Hepatocyte (in vitro differentiated cells): Measurements from ENCODE around the gene SUMF1. TPM values are rescaled to one million over a fixed set of nuclear protein-coding genes. Genes with fewer than 3 reads are reported as not detected.

Experiments used
- DNase-seq: peaks from one replicate; pipeline ENCODE4 v3.0.0-alpha.2; 2016; ENCODE audit warnings: low spot score
- H2AFZ ChIP-seq: fragments of 200-600 bp; sonication (generic); 2 replicates; pipeline ENCODE4 v1.6.0; 2016; ENCODE audit warnings: antibody characterized with exemption, mild to moderate bottlenecking
- H3K27ac ChIP-seq: fragments of 200-600 bp; sonication (generic); 2 replicates; pipeline ENCODE4 v1.5.1; 2016; ENCODE audit warnings: mild to moderate bottlenecking
- H3K27me3 ChIP-seq: fragments of 200-600 bp; sonication (generic); 2 replicates; pipeline ENCODE4 v1.6.1; 2016
- H3K36me3 ChIP-seq: fragments of 200-600 bp; sonication (generic); replicated peaks from 2 replicates; pipeline ENCODE4 v1.5.1; 2016; ENCODE audit warnings: low read depth; ENCODE audit not compliant: insufficient read depth
- H3K4me1 ChIP-seq: fragments of 200-600 bp; sonication (generic); 2 replicates; pipeline ENCODE4 v1.5.1; 2016; ENCODE audit warnings: mild to moderate bottlenecking, moderate library complexity; ENCODE audit not compliant: insufficient read depth
- H3K4me2 ChIP-seq: fragments of 200-600 bp; sonication (generic); 2 replicates; pipeline ENCODE4 v1.6.0; 2016
- H3K4me3 ChIP-seq: fragments of 200-600 bp; sonication (generic); 2 replicates; pipeline ENCODE4 v1.5.1; 2016; ENCODE audit warnings: mild to moderate bottlenecking
- H3K79me2 ChIP-seq: fragments of 200-600 bp; sonication (generic); 2 replicates; pipeline ENCODE4 v1.6.0; 2017; ENCODE audit warnings: mild to moderate bottlenecking
- H3K9me2 ChIP-seq: fragments of 200-600 bp; sonication (generic); replicated peaks from 2 replicates; pipeline ENCODE4 v1.6.0; 2017; ENCODE audit warnings: mild to moderate bottlenecking; ENCODE audit not compliant: insufficient read depth
- H3K9me3 ChIP-seq: fragments of 200-600 bp; sonication (generic); 2 replicates; pipeline ENCODE4 v1.5.1; 2016; ENCODE audit warnings: low read depth, mild to moderate bottlenecking
- H4K20me1 ChIP-seq: fragments of 200-600 bp; sonication (generic); 2 replicates; pipeline ENCODE4 v1.6.0; 2016; ENCODE audit warnings: mild to moderate bottlenecking; ENCODE audit not compliant: insufficient read depth, poor library complexity, severe bottlenecking
- CTCF ChIP-seq: fragments of 200-600 bp; sonication (generic); IDR thresholded peaks from 2 replicates; pipeline ENCODE4 v1.5.1; 2016; ENCODE audit warnings: antibody characterized with exemption, mild to moderate bottlenecking; ENCODE audit not compliant: poor library complexity
- EZH2 ChIP-seq: fragments of 200-600 bp; sonication (generic); IDR thresholded peaks from 2 replicates; pipeline ENCODE4 v1.6.1; 2016; ENCODE audit warnings: antibody characterized with exemption, mild to moderate bottlenecking, borderline replicate concordance
- EZH2phosphoT487 ChIP-seq: fragments of 200-600 bp; sonication (generic); IDR thresholded peaks from one replicate; pipeline ENCODE4 v1.6.1; 2018; ENCODE audit warnings: antibody characterized with exemption, mild to moderate bottlenecking, low read depth, moderate library complexity; ENCODE audit not compliant: unreplicated experiment, severe bottlenecking
- WGBS: methylation state at CpG from one replicate; pipeline ENCODE4 v1.1.6; 2016; ENCODE audit warnings: low lambda C conversion rate; ENCODE audit errors: missing lambda C conversion rate; 5-methylcytosine and 5-hydroxymethylcytosine counted together
- polyA plus RNA-seq: library from polyadenylated mRNA; unstranded; fragments of >200 nt; fragmentation: Nextera tagmentation; extraction: Ambion mirVana; gene quantifications from 2 replicates; pipeline ENCODE4 v1.2.1, GENCODE V29; 2016
- total RNA-seq: library from RNA; depleted of rRNA; stranded (reverse); fragments of >200 nt; gene quantifications from 2 replicates; pipeline ENCODE4 v1.2.3, GENCODE V29; 2014

The SUMF1 gene
- total and polyA plus RNA-seq, 2 experiments from 2014 or later: 55.5 to 59.0 TPM

- peak overlapping the region; percentile 48 for H3K27ac ChIP-seq
- H3K4me3 ChIP-seq: no peak overlapping the region
- no peak overlapping the region for H2AFZ ChIP-seq
- peaks cover 41% of the 10 kb centered on the region for H3K4me1 ChIP-seq
- 65% methylated on average over 14 of the region's 14 CpGs for WGBS
- TF ChIP-seq CTCF (no peak), EZH2 (no peak)
- H4K20me1 ChIP-seq: no peaks in the 10 kb centered on the region
- no peak for DNase-seq
- peak overlapping the region; percentile 54 for H3K4me2 ChIP-seq
- H3K79me2 ChIP-seq: peaks cover 33% of the 10 kb centered on the region
- H3K36me3 ChIP-seq: peaks cover 3% of the 10 kb centered on the region
- no peaks in the 10 kb centered on the region for H3K9me3 ChIP-seq
- H3K9me2 ChIP-seq: no peaks in the 10 kb centered on the region
- H3K27me3 ChIP-seq: no peaks in the 10 kb centered on the region
Observed at GRCh38 chr3:4504340-4505261, 37.5 kb upstream of the SUMF1 start.

GRCh38 chr3:4503050-4503449, 36.0 kb upstream of the SUMF1 start:
- Histone ChIP-seq H3K79me2 (peaks cover 18% of the 10 kb centered on the region), H3K4me1 (peaks cover 41% of the 10 kb centered on the region), H3K36me3 (no peaks in the 10 kb centered on the region), H3K4me3 (no peak overlapping the region), H3K4me2 (no peak overlapping the region), H3K27me3 (no peaks in the 10 kb centered on the region), H3K9me2 (no peaks in the 10 kb centered on the region), H2AFZ (no peak overlapping the region), H3K27ac (no peak overlapping the region), H3K9me3 (no peaks in the 10 kb centered on the region), H4K20me1 (no peaks in the 10 kb centered on the region)
- 73% methylated on average over 5 of the region's 5 CpGs for WGBS
- no peak for TF ChIP-seq EZH2
- no peak for TF ChIP-seq CTCF
- no peak for DNase-seq

GRCh38 chr3:4501927-4502326, 34.9 kb upstream of the SUMF1 start:
- TF ChIP-seq EZH2phosphoT487 (no peak), EZH2 (no peak), CTCF (no peak)
- Histone ChIP-seq H4K20me1 (no peaks in the 10 kb centered on the region), H3K36me3 (no peaks in the 10 kb centered on the region), H2AFZ (no peak overlapping the region), H3K4me3 (no peak overlapping the region), H3K4me1 (peaks cover 31% of the 10 kb centered on the region), H3K27me3 (no peaks in the 10 kb centered on the region), H3K9me2 (no peaks in the 10 kb centered on the region), H3K79me2 (peaks cover 21% of the 10 kb centered on the region), H3K27ac (peak overlapping the region; percentile 59), H3K9me3 (no peaks in the 10 kb centered on the region), H3K4me2 (peak overlapping the region; percentile 32)
- 59% methylated on average over 9 of the region's 9 CpGs for WGBS
- no peak for DNase-seq
